Neuronal stem cell (in vitro differentiated cells): ENCODE data around the gene LRIG1.

Source experiments
- DNase-seq: peaks from one replicate; pipeline ENCODE4 v3.0.0-alpha.2; 2013; ENCODE audit warnings: low spot score
- H2AFZ ChIP-seq: one replicate; pipeline ENCODE4 v1.6.1; 2013; ENCODE audit warnings: mild to moderate bottlenecking, low read length, inconsistent platforms
- H2AK5ac ChIP-seq: 2 replicates; pipeline ENCODE4 v1.6.1; 2013; ENCODE audit warnings: low read depth, mild to moderate bottlenecking, inconsistent platforms, low read length, moderate library complexity, mixed read lengths
- H2BK120ac ChIP-seq: 2 replicates; pipeline ENCODE4 v1.6.1; 2013; ENCODE audit warnings: low read depth, mild to moderate bottlenecking, inconsistent platforms, low read length, moderate library complexity, mixed read lengths
- H2BK12ac ChIP-seq: one replicate; pipeline ENCODE4 v1.6.1; 2013; ENCODE audit warnings: low read length, inconsistent platforms
- H2BK15ac ChIP-seq: 2 replicates; pipeline ENCODE4 v1.6.1; 2013; ENCODE audit warnings: mild to moderate bottlenecking, low read length, inconsistent platforms, mixed read lengths
- H2BK5ac ChIP-seq: one replicate; pipeline ENCODE4 v1.6.1; 2013; ENCODE audit warnings: inconsistent platforms, mild to moderate bottlenecking, low read length, moderate library complexity
- H3K14ac ChIP-seq: one replicate; pipeline ENCODE4 v1.6.1; 2013; ENCODE audit warnings: low read length, inconsistent platforms
- H3K18ac ChIP-seq: 2 replicates; pipeline ENCODE4 v1.6.1; 2013; ENCODE audit warnings: low read length, inconsistent platforms
- H3K23ac ChIP-seq: 2 replicates; pipeline ENCODE4 v1.6.1; 2013; ENCODE audit warnings: low read depth, mild to moderate bottlenecking, mixed read lengths, low read length, inconsistent platforms; ENCODE audit not compliant: poor library complexity
- H3K27ac ChIP-seq: replicated peaks from 3 replicates; pipeline ENCODE4 v1.5.1; 2013; ENCODE audit warnings: low read length, inconsistent platforms
- H3K27me3 ChIP-seq, 3 experiments: 2 replicates each; pipeline ENCODE4 v1.6.1; 2013; ENCODE audit warnings: low read length in 3 of 3, mild to moderate bottlenecking in 2 of 3, inconsistent platforms in 1 of 3, low read depth in 1 of 3, mixed read lengths in 1 of 3, moderate library complexity in 1 of 3; ENCODE audit not compliant: control insufficient read depth in 3 of 3, insufficient read depth in 3 of 3
- H3K36me3 ChIP-seq, 2 donors: replicated peaks in 1 of 2; 2 replicates each; pipeline ENCODE4 v1.6.1; 2013; ENCODE audit warnings: low read length in 2 of 2; ENCODE audit not compliant: control insufficient read depth in 2 of 2, insufficient read depth in 2 of 2
- H3K4ac ChIP-seq: 2 replicates; pipeline ENCODE4 v1.6.1; 2013; ENCODE audit warnings: inconsistent platforms, mild to moderate bottlenecking, low read length, moderate library complexity
- H3K4me1 ChIP-seq, 2 donors: 1 replicate in 1 of 2; 2 replicates in 1 of 2; pipeline ENCODE4 v1.6.1; 2013; ENCODE audit warnings: low read length in 2 of 2, low read depth in 1 of 2; ENCODE audit not compliant: control insufficient read depth in 2 of 2, insufficient read depth in 1 of 2
- H3K4me2 ChIP-seq: one replicate; pipeline ENCODE4 v1.6.1; 2013; ENCODE audit warnings: mild to moderate bottlenecking, low read length, inconsistent platforms; ENCODE audit not compliant: insufficient read depth, poor library complexity, severe bottlenecking
- H3K4me3 ChIP-seq, 2 donors: 2 replicates each; pipeline ENCODE4 v1.5.1; 2013; ENCODE audit warnings: low read length in 2 of 2, mild to moderate bottlenecking in 2 of 2, inconsistent platforms in 1 of 2, moderate library complexity in 1 of 2
- H3K79me1 ChIP-seq: one replicate; pipeline ENCODE4 v1.6.1; 2013; ENCODE audit warnings: low read depth, mild to moderate bottlenecking, inconsistent platforms, low read length, moderate library complexity
- H3K9ac ChIP-seq: one replicate; pipeline ENCODE4 v1.6.1; 2013; ENCODE audit warnings: mild to moderate bottlenecking, low read depth, low read length, inconsistent platforms; ENCODE audit not compliant: poor library complexity
- H3K9me3 ChIP-seq, 2 donors: replicated peaks in 1 of 2; 2 replicates each; pipeline versions ENCODE3 to v1.6.1; 2013; ENCODE audit warnings: low read length in 2 of 2, mild to moderate bottlenecking in 2 of 2, inconsistent platforms in 1 of 2, low read depth in 1 of 2, mixed read lengths in 1 of 2, moderate library complexity in 1 of 2; ENCODE audit not compliant: control insufficient read depth in 2 of 2, insufficient read depth in 1 of 2
- H4K8ac ChIP-seq: one replicate; pipeline ENCODE4 v1.6.1; 2013; ENCODE audit warnings: low read depth, mild to moderate bottlenecking, inconsistent platforms, low read length, moderate library complexity
- H4K91ac ChIP-seq: one replicate; pipeline ENCODE4 v1.6.1; 2013; ENCODE audit warnings: low read length, low read depth, mild to moderate bottlenecking, inconsistent platforms; ENCODE audit not compliant: poor library complexity
- WGBS, 2 donors: extraction: QIAGEN DNeasy Blood & Tissue Kit; methylation state at CpG; one replicate each; pipeline ENCODE4 v1.1.7; 2013; ENCODE audit warnings: missing lambda C conversion rate in 2 of 2, mixed read lengths in 1 of 2; ENCODE audit not compliant: insufficient read length in 2 of 2, insufficient replicate concordance in 1 of 2; ENCODE audit errors: extremely low coverage in 2 of 2; 5-methylcytosine and 5-hydroxymethylcytosine counted together

LRIG1 gene

GRCh38 chr3:66489115-66489514 lies 11.7 kb downstream of the LRIG1 start:
- Histone ChIP-seq H2BK120ac (no peak overlapping the region), H3K4me1 (peaks cover 40 to 47% of the 10 kb centered on the region in 2 donors), H2BK12ac (no peak overlapping the region), H3K4me3 (no peak overlapping the region), H2AK5ac (no peak overlapping the region), H3K4me2 (no peak overlapping the region), H2BK5ac (no peak overlapping the region), H2AFZ (no peak overlapping the region), H3K14ac (no peak overlapping the region), H3K23ac (no peak overlapping the region), H3K79me1 (no peaks in the 10 kb centered on the region), H3K27ac (no peak overlapping the region), H3K4ac (no peak overlapping the region), H2BK15ac (no peak overlapping the region), H3K27me3 (no peaks in the 10 kb centered on the region), H3K18ac (no peak overlapping the region), H4K8ac (no peak overlapping the region), H3K9me3 (no peaks in the 10 kb centered on the region), H3K36me3 (peaks cover 0 to 33% of the 10 kb centered on the region in 2 donors), H4K91ac (no peak overlapping the region), H3K9ac (no peak overlapping the region)
- DNase-seq, result no peak
- no CpG with 5 or more reads among the region's 2 CpGs for WGBS, 2 donors

- no peaks in the 10 kb centered on the region for H3K27me3 ChIP-seq
- H3K9ac ChIP-seq, result no peak overlapping the region
- no peak overlapping the region for H4K91ac ChIP-seq
- no peaks in the 10 kb centered on the region for H3K9me3 ChIP-seq
- H2BK12ac ChIP-seq, result no peak overlapping the region
- no peak overlapping the region for H2BK15ac ChIP-seq
- H3K14ac ChIP-seq, result no peak overlapping the region
- peak overlapping the region; percentile 12 for H3K18ac ChIP-seq
- no peak overlapping the region for H3K27ac ChIP-seq
- H3K79me1 ChIP-seq, result peaks cover 2% of the 10 kb centered on the region
- H3K4ac ChIP-seq, result no peak overlapping the region
- H3K36me3 ChIP-seq, result peaks cover 0 to 33% of the 10 kb centered on the region in 2 donors
- DNase-seq, result no peak
- no peak overlapping the region for H2BK5ac ChIP-seq
- no peak overlapping the region for H3K4me3 ChIP-seq
- H3K23ac ChIP-seq, result no peak overlapping the region
- H3K4me2 ChIP-seq, result no peak overlapping the region
- no peak overlapping the region for H2AFZ ChIP-seq
- H2BK120ac ChIP-seq, result no peak overlapping the region
- no CpG with 5 or more reads among the region's 4 CpGs for WGBS, 2 donors
- no peak overlapping the region for H2AK5ac ChIP-seq
- no peak overlapping the region for H4K8ac ChIP-seq
- peaks cover 39 to 47% of the 10 kb centered on the region in 2 donors for H3K4me1 ChIP-seq
Measured at GRCh38 chr3:66488492-66488891, 12.3 kb downstream of the LRIG1 start.

- no peaks in the 10 kb centered on the region for H3K27me3 ChIP-seq
- H3K4ac ChIP-seq, result no peak overlapping the region
- H3K27ac ChIP-seq, result no peak overlapping the region
- no peak overlapping the region for H3K9ac ChIP-seq
- no peak overlapping the region for H4K8ac ChIP-seq
- no peak overlapping the region for H2BK5ac ChIP-seq
- no peak overlapping the region for H4K91ac ChIP-seq
- no peak overlapping the region for H3K4me2 ChIP-seq
- DNase-seq, result no peak
- H3K4me1 ChIP-seq, result peaks cover 37 to 49% of the 10 kb centered on the region in 2 donors
- H3K4me3 ChIP-seq, result no peak overlapping the region
- H3K79me1 ChIP-seq, result peaks cover 4% of the 10 kb centered on the region
- no peak overlapping the region for H3K14ac ChIP-seq
- no peak overlapping the region for H2BK120ac ChIP-seq
- H3K23ac ChIP-seq, result no peak overlapping the region
- no peaks in the 10 kb centered on the region for H3K9me3 ChIP-seq
- no peak overlapping the region for H3K18ac ChIP-seq
- H2BK12ac ChIP-seq, result no peak overlapping the region
- H2BK15ac ChIP-seq, result no peak overlapping the region
- no CpG with 5 or more reads among the region's 5 CpGs for WGBS, 2 donors
- H3K36me3 ChIP-seq, result peaks cover 0 to 23% of the 10 kb centered on the region in 2 donors
- H2AFZ ChIP-seq, result no peak overlapping the region
- H2AK5ac ChIP-seq, result no peak overlapping the region
Measured at GRCh38 chr3:66487465-66487864, 13.4 kb downstream of the LRIG1 start.

DNA sequence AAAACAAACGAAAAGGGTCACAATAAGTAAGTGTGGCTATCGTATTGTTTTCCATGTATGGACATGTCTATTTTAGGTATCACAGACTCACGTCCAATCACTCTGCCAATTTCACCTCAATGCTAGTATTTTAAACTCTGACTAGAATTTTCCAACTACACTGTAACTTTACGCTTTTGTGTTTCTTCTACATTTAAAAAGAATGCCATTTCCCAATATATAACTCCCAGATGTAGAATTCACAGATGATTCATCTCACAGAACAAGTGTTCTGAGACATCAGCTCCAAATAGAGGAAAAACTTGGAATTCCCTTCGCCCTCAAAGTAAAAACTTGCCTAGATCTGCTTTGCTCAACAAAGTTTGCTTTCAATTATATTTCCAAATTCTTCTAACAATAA lies 14.2 kb downstream of the LRIG1 start:
- Histone ChIP-seq H3K14ac (no peak overlapping the region), H3K4me2 (no peak overlapping the region), H2BK12ac (no peak overlapping the region), H3K4ac (no peak overlapping the region), H2AK5ac (no peak overlapping the region), H4K91ac (no peak overlapping the region), H2BK120ac (no peak overlapping the region), H3K9ac (no peak overlapping the region), H3K27me3 (no peaks in the 10 kb centered on the region), H3K23ac (no peak overlapping the region), H3K18ac (no peak overlapping the region), H2AFZ (no peak overlapping the region), H3K36me3 (peaks cover 0 to 22% of the 10 kb centered on the region in 2 donors), H3K4me3 (no peak overlapping the region), H2BK5ac (no peak overlapping the region), H2BK15ac (no peak overlapping the region), H3K27ac (no peak overlapping the region), H3K79me1 (peaks cover 4% of the 10 kb centered on the region), H3K9me3 (no peaks in the 10 kb centered on the region), H4K8ac (no peak overlapping the region), H3K4me1 (peaks cover 41 to 43% of the 10 kb centered on the region in 2 donors)
- no CpG with 5 or more reads among the region's 5 CpGs for WGBS, 2 donors
- DNase-seq, result no peak
